ENCODE measurements around the gene STX16. TPM values are rescaled to one million over a fixed set of nuclear protein-coding genes. Genes with fewer than 3 reads are reported as not detected.

STX16 gene
- total RNA-seq, 1 experiment from 2014 or later = 89.1 TPM

DNA sequence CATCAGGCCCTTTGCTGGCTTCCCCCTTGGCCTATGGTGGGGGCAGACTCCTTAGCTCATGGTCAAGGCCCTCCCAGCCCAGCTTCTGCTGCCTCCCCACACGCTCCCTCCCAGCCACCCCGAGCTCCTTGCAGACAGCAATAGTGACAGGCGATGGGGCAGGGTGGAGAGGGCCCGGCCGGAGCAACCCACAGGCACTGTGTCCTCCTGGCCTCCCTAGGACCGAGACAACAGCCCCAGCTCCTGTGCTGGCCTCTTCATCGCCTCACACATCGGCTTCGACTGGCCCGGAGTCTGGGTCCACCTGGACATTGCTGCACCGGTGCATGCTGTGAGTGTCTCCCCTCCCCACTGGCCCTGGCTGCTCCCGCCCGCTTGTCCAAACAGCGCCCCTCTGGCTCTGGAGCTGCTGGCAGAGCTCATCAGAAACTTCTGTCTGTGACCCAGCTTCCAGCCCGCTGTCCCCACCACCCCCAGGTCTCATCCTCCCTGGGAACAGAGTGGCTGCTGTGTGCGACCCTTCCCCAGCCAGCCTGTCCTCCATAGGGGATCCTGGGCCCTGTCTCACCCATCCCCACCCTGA, 63.3 kb downstream of the STX16 start:
- ATAC-seq (no peak), DNase-seq (ENCODE audit: low spot score) (peak; percentile 9)
- no peak overlapping the region for H3K4me3 Mint-ChIP-seq
- H3K27me3 Mint-ChIP-seq (ENCODE audit: low read depth) = no peaks in the 10 kb centered on the region
- CTCF ChIA-PET = interaction anchor here (0.6 to 1.4 kb wide), 2 partner anchors 12 to 233 kb away, joined by 3 to 4 read pairs; no protein-coding TSS in a partner anchor
- TF ChIP-seq ZNF121 (CRISPR knock-in tag; IDR thresholded peaks at IDR 0.05) = 0 out of 2 replicates have a peak, but pooled peaks have one; percentile 28
- TF ChIP-seq NFE2L1 (CRISPR knock-in tag; IDR thresholded peaks at IDR 0.05) = no peak
- 0 out of 2 replicates have a peak, but pooled peaks cover 2% of the 10 kb centered on the region for H3K4me1 Mint-ChIP-seq
- no peak overlapping the region for H3K27ac Mint-ChIP-seq
- no peaks in the 10 kb centered on the region for H3K36me3 Mint-ChIP-seq
- H3K9me3 Mint-ChIP-seq = no peaks in the 10 kb centered on the region
- POLR2A ChIA-PET = no interaction called here

DNA sequence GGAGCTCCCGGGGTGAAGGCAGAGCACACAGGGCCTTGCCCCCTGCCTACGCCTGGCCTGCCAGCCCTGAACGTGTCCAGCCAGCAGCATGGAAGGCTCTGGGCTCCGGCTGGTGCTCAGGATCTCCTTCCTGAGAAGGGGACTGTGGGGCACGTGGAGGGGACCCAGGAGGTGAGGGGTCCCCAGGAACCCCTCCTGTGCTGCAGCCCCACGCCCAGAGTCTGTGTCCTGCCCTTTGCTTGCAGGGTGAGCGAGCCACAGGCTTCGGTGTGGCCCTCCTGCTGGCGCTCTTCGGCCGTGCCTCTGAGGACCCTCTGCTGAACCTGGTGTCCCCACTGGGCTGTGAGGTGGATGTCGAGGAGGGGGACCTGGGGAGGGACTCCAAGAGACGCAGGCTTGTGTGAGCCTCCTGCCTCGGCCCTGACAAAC, 63.9 kb downstream of the STX16 start:
- CTCF ChIA-PET = interaction anchor here (1.4 kb wide), 1 partner anchor 12 kb away, joined by 4 read pairs; no protein-coding TSS in a partner anchor
- no peaks in the 10 kb centered on the region for H3K36me3 Mint-ChIP-seq
- TF ChIP-seq ZNF263 (CRISPR knock-in tag; IDR thresholded peaks at IDR 0.05; ENCODE audit: low read depth) = no peak
- TF ChIP-seq, protein P1, sequence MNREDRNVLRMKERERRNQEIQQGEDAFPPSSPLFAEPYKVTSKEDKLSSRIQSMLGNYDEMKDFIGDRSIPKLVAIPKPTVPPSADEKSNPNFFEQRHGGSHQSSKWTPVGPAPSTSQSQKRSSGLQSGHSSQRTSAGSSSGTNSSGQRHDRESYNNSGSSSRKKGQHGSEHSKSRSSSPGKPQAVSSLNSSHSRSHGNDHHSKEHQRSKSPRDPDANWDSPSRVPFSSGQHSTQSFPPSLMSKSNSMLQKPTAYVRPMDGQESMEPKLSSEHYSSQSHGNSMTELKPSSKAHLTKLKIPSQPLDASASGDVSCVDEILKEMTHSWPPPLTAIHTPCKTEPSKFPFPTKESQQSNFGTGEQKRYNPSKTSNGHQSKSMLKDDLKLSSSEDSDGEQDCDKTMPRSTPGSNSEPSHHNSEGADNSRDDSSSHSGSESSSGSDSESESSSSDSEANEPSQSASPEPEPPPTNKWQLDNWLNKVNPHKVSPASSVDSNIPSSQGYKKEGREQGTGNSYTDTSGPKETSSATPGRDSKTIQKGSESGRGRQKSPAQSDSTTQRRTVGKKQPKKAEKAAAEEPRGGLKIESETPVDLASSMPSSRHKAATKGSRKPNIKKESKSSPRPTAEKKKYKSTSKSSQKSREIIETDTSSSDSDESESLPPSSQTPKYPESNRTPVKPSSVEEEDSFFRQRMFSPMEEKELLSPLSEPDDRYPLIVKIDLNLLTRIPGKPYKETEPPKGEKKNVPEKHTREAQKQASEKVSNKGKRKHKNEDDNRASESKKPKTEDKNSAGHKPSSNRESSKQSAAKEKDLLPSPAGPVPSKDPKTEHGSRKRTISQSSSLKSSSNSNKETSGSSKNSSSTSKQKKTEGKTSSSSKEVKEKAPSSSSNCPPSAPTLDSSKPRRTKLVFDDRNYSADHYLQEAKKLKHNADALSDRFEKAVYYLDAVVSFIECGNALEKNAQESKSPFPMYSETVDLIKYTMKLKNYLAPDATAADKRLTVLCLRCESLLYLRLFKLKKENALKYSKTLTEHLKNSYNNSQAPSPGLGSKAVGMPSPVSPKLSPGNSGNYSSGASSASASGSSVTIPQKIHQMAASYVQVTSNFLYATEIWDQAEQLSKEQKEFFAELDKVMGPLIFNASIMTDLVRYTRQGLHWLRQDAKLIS (CRISPR knock-in tag; IDR thresholded peaks at IDR 0.05; ENCODE audit: borderline replicate concordance) = no peak
- TF ChIP-seq, protein P2, sequence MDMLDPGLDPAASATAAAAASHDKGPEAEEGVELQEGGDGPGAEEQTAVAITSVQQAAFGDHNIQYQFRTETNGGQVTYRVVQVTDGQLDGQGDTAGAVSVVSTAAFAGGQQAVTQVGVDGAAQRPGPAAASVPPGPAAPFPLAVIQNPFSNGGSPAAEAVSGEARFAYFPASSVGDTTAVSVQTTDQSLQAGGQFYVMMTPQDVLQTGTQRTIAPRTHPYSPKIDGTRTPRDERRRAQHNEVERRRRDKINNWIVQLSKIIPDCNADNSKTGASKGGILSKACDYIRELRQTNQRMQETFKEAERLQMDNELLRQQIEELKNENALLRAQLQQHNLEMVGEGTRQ (CRISPR knock-in tag; IDR thresholded peaks at IDR 0.05) = no peak
- TF ChIP-seq TP53 (CRISPR knock-in tag; IDR thresholded peaks at IDR 0.05) = no peak
- TF ChIP-seq ATF1 (CRISPR knock-in tag; IDR thresholded peaks at IDR 0.05) = no peak
- TF ChIP-seq, protein P3, sequence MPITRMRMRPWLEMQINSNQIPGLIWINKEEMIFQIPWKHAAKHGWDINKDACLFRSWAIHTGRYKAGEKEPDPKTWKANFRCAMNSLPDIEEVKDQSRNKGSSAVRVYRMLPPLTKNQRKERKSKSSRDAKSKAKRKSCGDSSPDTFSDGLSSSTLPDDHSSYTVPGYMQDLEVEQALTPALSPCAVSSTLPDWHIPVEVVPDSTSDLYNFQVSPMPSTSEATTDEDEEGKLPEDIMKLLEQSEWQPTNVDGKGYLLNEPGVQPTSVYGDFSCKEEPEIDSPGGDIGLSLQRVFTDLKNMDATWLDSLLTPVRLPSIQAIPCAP (CRISPR knock-in tag; IDR thresholded peaks at IDR 0.05) = no peak
- TF ChIP-seq, protein P4, sequence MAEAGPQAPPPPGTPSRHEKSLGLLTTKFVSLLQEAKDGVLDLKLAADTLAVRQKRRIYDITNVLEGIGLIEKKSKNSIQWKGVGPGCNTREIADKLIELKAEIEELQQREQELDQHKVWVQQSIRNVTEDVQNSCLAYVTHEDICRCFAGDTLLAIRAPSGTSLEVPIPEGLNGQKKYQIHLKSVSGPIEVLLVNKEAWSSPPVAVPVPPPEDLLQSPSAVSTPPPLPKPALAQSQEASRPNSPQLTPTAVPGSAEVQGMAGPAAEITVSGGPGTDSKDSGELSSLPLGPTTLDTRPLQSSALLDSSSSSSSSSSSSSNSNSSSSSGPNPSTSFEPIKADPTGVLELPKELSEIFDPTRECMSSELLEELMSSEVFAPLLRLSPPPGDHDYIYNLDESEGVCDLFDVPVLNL (CRISPR knock-in tag; IDR thresholded peaks at IDR 0.05; ENCODE audit: borderline replicate concordance, low read depth) = no peak
- TF ChIP-seq, protein P5, sequence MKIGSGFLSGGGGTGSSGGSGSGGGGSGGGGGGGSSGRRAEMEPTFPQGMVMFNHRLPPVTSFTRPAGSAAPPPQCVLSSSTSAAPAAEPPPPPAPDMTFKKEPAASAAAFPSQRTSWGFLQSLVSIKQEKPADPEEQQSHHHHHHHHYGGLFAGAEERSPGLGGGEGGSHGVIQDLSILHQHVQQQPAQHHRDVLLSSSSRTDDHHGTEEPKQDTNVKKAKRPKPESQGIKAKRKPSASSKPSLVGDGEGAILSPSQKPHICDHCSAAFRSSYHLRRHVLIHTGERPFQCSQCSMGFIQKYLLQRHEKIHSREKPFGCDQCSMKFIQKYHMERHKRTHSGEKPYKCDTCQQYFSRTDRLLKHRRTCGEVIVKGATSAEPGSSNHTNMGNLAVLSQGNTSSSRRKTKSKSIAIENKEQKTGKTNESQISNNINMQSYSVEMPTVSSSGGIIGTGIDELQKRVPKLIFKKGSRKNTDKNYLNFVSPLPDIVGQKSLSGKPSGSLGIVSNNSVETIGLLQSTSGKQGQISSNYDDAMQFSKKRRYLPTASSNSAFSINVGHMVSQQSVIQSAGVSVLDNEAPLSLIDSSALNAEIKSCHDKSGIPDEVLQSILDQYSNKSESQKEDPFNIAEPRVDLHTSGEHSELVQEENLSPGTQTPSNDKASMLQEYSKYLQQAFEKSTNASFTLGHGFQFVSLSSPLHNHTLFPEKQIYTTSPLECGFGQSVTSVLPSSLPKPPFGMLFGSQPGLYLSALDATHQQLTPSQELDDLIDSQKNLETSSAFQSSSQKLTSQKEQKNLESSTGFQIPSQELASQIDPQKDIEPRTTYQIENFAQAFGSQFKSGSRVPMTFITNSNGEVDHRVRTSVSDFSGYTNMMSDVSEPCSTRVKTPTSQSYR (CRISPR knock-in tag; IDR thresholded peaks at IDR 0.05) = no peak
- no peak for TF ChIP-seq ZNF219 (CRISPR knock-in tag; IDR thresholded peaks at IDR 0.05; ENCODE audit: borderline replicate concordance)
- TF ChIP-seq CBFB (CRISPR knock-in tag; IDR thresholded peaks at IDR 0.05; ENCODE audit: low read depth) = no peak
- TF ChIP-seq FOXJ3 (CRISPR knock-in tag; IDR thresholded peaks at IDR 0.05; ENCODE audit: borderline replicate concordance) = no peak
- H3K27me3 Mint-ChIP-seq (ENCODE audit: low read depth) = no peaks in the 10 kb centered on the region
- no peaks in the 10 kb centered on the region for H3K9me3 Mint-ChIP-seq
- DNase-seq (ENCODE audit: low spot score) (no peak), ATAC-seq (no peak)
- POLR2A ChIA-PET = no interaction called here
- H3K4me3 Mint-ChIP-seq = no peak overlapping the region
- 0 out of 2 replicates have a peak, but pooled peaks cover 2% of the 10 kb centered on the region for H3K4me1 Mint-ChIP-seq
- 0 out of 2 replicates have a peak overlapping the region, but pooled peaks have one; percentile 49 for H3K27ac Mint-ChIP-seq

Measured in WTC11 (cell line).